Activated CD4-positive, alpha-beta memory T cell treated with anti-CD3 and anti-CD28 coated beads for 36 hours (primary cell): ENCODE results near the gene RPS19BP1. TPM values are rescaled to one million over a fixed set of nuclear protein-coding genes. Genes with fewer than 3 reads are reported as not detected.
"Not testable (repeated sequence)": the region's sequence is repeated elsewhere in the genome, so short reads cannot be mapped to it uniquely, and the experiment has no call there.

Source experiments
- CTCF ChIA-PET: fragments of 350-600 bp; sonication (Branson Sonifier 250); formaldehyde crosslinking; loops from one replicate; lab custom pipeline; 2021; ENCODE audit warnings: antibody characterized with exemption, inconsistent platforms; lab: Charles Lee
- POLR2A ChIA-PET: fragments of 350-600 bp; sonication (Branson Sonifier 250); formaldehyde crosslinking; loops from one replicate; lab custom pipeline; 2021; ENCODE audit warnings: antibody characterized with exemption; lab: Charles Lee
- DNase-seq: peaks from one replicate; pipeline ENCODE4 v3.0.0-alpha.2; 2020
- H3K27ac Mint-ChIP-seq: one replicate; pipeline ENCODE4 v1.8.0; 2021; ENCODE audit warnings: mixed read lengths
- H3K27me3 Mint-ChIP-seq: one replicate; pipeline ENCODE4 v1.8.0; 2021; ENCODE audit warnings: mixed read lengths
- H3K36me3 Mint-ChIP-seq: one replicate; pipeline ENCODE4 v1.8.0; 2021; ENCODE audit warnings: mixed read lengths
- H3K4me1 Mint-ChIP-seq: one replicate; pipeline ENCODE4 v1.8.0; 2021; ENCODE audit warnings: low read depth, mixed read lengths
- H3K4me3 Mint-ChIP-seq: one replicate; pipeline ENCODE4 v1.8.0; 2021; ENCODE audit warnings: mild to moderate bottlenecking, mixed read lengths
- H3K9me3 Mint-ChIP-seq: one replicate; pipeline ENCODE4 v1.8.0; 2021; ENCODE audit warnings: mixed read lengths
- intact Hi-C: fragments of 100-400 bp; cut with micrococcal nuclease; formaldehyde crosslinking; loops from one replicate; pipeline ENCODE4 v1.15.1; 2023
- total RNA-seq, 2 experiments: library from RNA; stranded (reverse); gene quantifications; one replicate each; pipeline ENCODE4 v1.2.3, GENCODE V29; 2021

Gene RPS19BP1
- total RNA-seq, 2 experiments from 2014 or later: 65.2 to 67.5 TPM

- DNase-seq, POLR2A ChIA-PET, intact Hi-C loops, H3K9me3 Mint-ChIP-seq, H3K27me3 Mint-ChIP-seq, H3K27ac Mint-ChIP-seq, H3K4me3 Mint-ChIP-seq: not testable (repeated sequence)
- Mint-ChIP-seq H3K36me3 (peaks cover 70% of the 10 kb centered on the region), H3K4me1 (peaks cover 50% of the 10 kb centered on the region)
- CTCF ChIA-PET: interaction anchor here (0.6 to 1.2 kb wide), 3 partner anchors 9 to 22 kb away, joined by 3 to 6 read pairs (median 5); no protein-coding TSS in a partner anchor
These were observed 25.5 kb downstream of the RPS19BP1 start for GRCh38 chr22:39507021-39507420.

GRCh38 chr22:39504071-39504470 lies 28.5 kb downstream of the RPS19BP1 start:
- DNase-seq: no peak
- POLR2A ChIA-PET: interaction anchor here (2.1 to 2.6 kb wide), 2 partner anchors 11 to 14 kb away, joined by 5 to 9 read pairs; no protein-coding TSS in a partner anchor
- no peaks in the 10 kb centered on the region for H3K9me3 Mint-ChIP-seq
- H3K36me3 Mint-ChIP-seq: peaks cover 46% of the 10 kb centered on the region
- intact Hi-C loops: loop anchor here (5.0 kb wide), 1 partner anchor 107 kb away; the partner anchor contains the start of gene TAB1
- no peak overlapping the region for H3K4me3 Mint-ChIP-seq
- CTCF ChIA-PET: interaction anchor here (1.2 to 5.4 kb wide), 2 partner anchors 14 to 24 kb away, joined by 3 to 52 read pairs; no protein-coding TSS in a partner anchor
- no peak overlapping the region for H3K27ac Mint-ChIP-seq
- H3K27me3 Mint-ChIP-seq: no peaks in the 10 kb centered on the region
- peaks cover 49% of the 10 kb centered on the region for H3K4me1 Mint-ChIP-seq

GRCh38 chr22:39503630-39504029 lies 28.9 kb downstream of the RPS19BP1 start:
- Mint-ChIP-seq H3K9me3 (no peaks in the 10 kb centered on the region), H3K27ac (peak overlapping the region; percentile 62), H3K36me3 (peaks cover 43% of the 10 kb centered on the region), H3K27me3 (no peaks in the 10 kb centered on the region), H3K4me1 (peaks cover 47% of the 10 kb centered on the region), H3K4me3 (peak overlapping the region; percentile 96)
- DNase-seq: no peak
- POLR2A ChIA-PET: interaction anchor here (0.9 to 2.6 kb wide), 3 partner anchors 8 to 14 kb away, joined by 5 to 9 read pairs (median 5); no protein-coding TSS in a partner anchor
- intact Hi-C loops: loop anchor here (5.0 kb wide), 1 partner anchor 106 kb away; the partner anchor contains the start of gene TAB1
- CTCF ChIA-PET: interaction anchor here (1.2 to 5.4 kb wide), 3 partner anchors 11 to 25 kb away, joined by 3 to 52 read pairs (median 13); no protein-coding TSS in a partner anchor

GRCh38 chr22:39502789-39503409 lies 29.6 kb downstream of the RPS19BP1 start:
- peak overlapping the region; percentile 81 for H3K27ac Mint-ChIP-seq
- H3K27me3 Mint-ChIP-seq: no peaks in the 10 kb centered on the region
- H3K4me1 Mint-ChIP-seq: peaks cover 42% of the 10 kb centered on the region
- ChIA-PET CTCF (interaction anchor here (0.8 to 5.4 kb wide), 9 partner anchors 8 to 184 kb away, joined by 3 to 52 read pairs (median 5); partner anchors contain the start of gene RPL3), POLR2A (interaction anchor here (0.6 to 2.7 kb wide), 6 partner anchors 9 to 184 kb away, joined by 3 to 20 read pairs (median 6); partner anchors contain the start of gene ATF4)
- intact Hi-C loops: loop anchor here (1.0 to 5.0 kb wide), 3 partner anchors 17 to 106 kb away; partner anchors contain the start of genes ATF4, RPS19BP1 and TAB1
- no peak for DNase-seq
- peak overlapping the region; percentile 96 for H3K4me3 Mint-ChIP-seq
- H3K9me3 Mint-ChIP-seq: no peaks in the 10 kb centered on the region
- H3K36me3 Mint-ChIP-seq: peaks cover 38% of the 10 kb centered on the region

GRCh38 chr22:39502109-39502788 lies 30.3 kb downstream of the RPS19BP1 start, which contains the start of gene MIEF1:
MIEF1 (plus strand) TSS chr22:39502290; CDS start chr22:39511295, 9,005 bp downstream.
- intact Hi-C loops: loop anchor here (1.0 to 5.0 kb wide), 3 partner anchors 18 to 105 kb away; partner anchors contain the start of genes ATF4, RPS19BP1 and TAB1
- CTCF ChIA-PET: interaction anchor here (0.6 to 5.4 kb wide), 11 partner anchors 9 to 523 kb away, joined by 3 to 52 read pairs (median 5); partner anchors contain the start of genes RPL3 and TAB1
- DNase-seq: peak; percentile 98

GRCh38 chr22:39501644-39502108 lies 30.9 kb downstream of the RPS19BP1 start:
- Mint-ChIP-seq H3K27me3 (no peaks in the 10 kb centered on the region), H3K27ac (peak overlapping the region; percentile 87), H3K9me3 (no peaks in the 10 kb centered on the region), H3K4me3 (peak overlapping the region; percentile 96), H3K4me1 (peaks cover 41% of the 10 kb centered on the region), H3K36me3 (peaks cover 33% of the 10 kb centered on the region)
- no peak for DNase-seq
- ChIA-PET CTCF (interaction anchor here (0.6 to 5.4 kb wide), 9 partner anchors 8 to 523 kb away, joined by 3 to 52 read pairs (median 5); partner anchors contain the start of gene TAB1), POLR2A (interaction anchor here (0.9 to 2.7 kb wide), 9 partner anchors 8 to 183 kb away, joined by 3 to 20 read pairs (median 8); partner anchors contain the start of genes ATF4 and RPL3)
- intact Hi-C loops: loop anchor here (1.0 to 5.0 kb wide), 3 partner anchors 19 to 104 kb away; partner anchors contain the start of genes ATF4, RPS19BP1 and TAB1

More at GRCh38 chr22:39502109-39502788, 30.3 kb downstream of the RPS19BP1 start, which contains the start of gene MIEF1:
- Mint-ChIP-seq H3K9me3 (no peaks in the 10 kb centered on the region), H3K4me1 (peaks cover 43% of the 10 kb centered on the region), H3K27me3 (no peaks in the 10 kb centered on the region), H3K27ac (peak within 1 kb of the TSS; percentile 87), H3K36me3 (peaks cover 38% of the 10 kb centered on the region), H3K4me3 (peak within 1 kb of the TSS; percentile 96)
- POLR2A ChIA-PET: interaction anchor here (0.6 to 2.7 kb wide), 10 partner anchors 9 to 739 kb away, joined by 3 to 20 read pairs (median 6); partner anchors contain the start of genes ATF4 and RPL3

GRCh38 chr22:39500101-39500500 lies 32.4 kb downstream of the RPS19BP1 start:
- peaks cover 32% of the 10 kb centered on the region for H3K4me1 Mint-ChIP-seq
- no peak for DNase-seq
- H3K4me3 Mint-ChIP-seq: no peak overlapping the region
- H3K27ac Mint-ChIP-seq: no peak overlapping the region
- no peaks in the 10 kb centered on the region for H3K27me3 Mint-ChIP-seq
- intact Hi-C loops: loop anchor here (5.0 kb wide), 1 partner anchor 103 kb away; the partner anchor contains the start of gene TAB1
- POLR2A ChIA-PET: no interaction called here
- CTCF ChIA-PET: interaction anchor here (11.9 kb wide), 1 partner anchor 29 kb away, joined by 387 read pairs; the partner anchor contains the start of gene RPS19BP1
- H3K36me3 Mint-ChIP-seq: peaks cover 19% of the 10 kb centered on the region
- H3K9me3 Mint-ChIP-seq: no peaks in the 10 kb centered on the region

- no peak for DNase-seq
- H3K36me3 Mint-ChIP-seq: peaks cover 10% of the 10 kb centered on the region
- CTCF ChIA-PET: interaction anchor here (11.9 kb wide), 1 partner anchor 30 kb away, joined by 387 read pairs; the partner anchor contains the start of gene RPS19BP1
- no peak overlapping the region for H3K27ac Mint-ChIP-seq
- no peaks in the 10 kb centered on the region for H3K27me3 Mint-ChIP-seq
- no peak overlapping the region for H3K4me3 Mint-ChIP-seq
- peaks cover 25% of the 10 kb centered on the region for H3K4me1 Mint-ChIP-seq
- no peaks in the 10 kb centered on the region for H3K9me3 Mint-ChIP-seq
- intact Hi-C loops: no loop called here
- POLR2A ChIA-PET: interaction anchor here (0.6 to 1.4 kb wide), 3 partner anchors 9 to 24 kb away, joined by 3 to 4 read pairs (median 3); no protein-coding TSS in a partner anchor
These were observed 33.7 kb downstream of the RPS19BP1 start for GRCh38 chr22:39498802-39499201.

- Mint-ChIP-seq H3K36me3 (peaks cover 6% of the 10 kb centered on the region), H3K27me3 (no peaks in the 10 kb centered on the region), H3K27ac (no peak overlapping the region), H3K4me1 (peaks cover 22% of the 10 kb centered on the region), H3K9me3 (no peaks in the 10 kb centered on the region), H3K4me3 (no peak overlapping the region)
- no peak for DNase-seq
- ChIA-PET CTCF (interaction anchor here (1.2 to 11.9 kb wide), 3 partner anchors 18 to 534 kb away, joined by 3 to 387 read pairs (median 44); partner anchors contain the start of gene RPS19BP1), POLR2A (interaction anchor here (0.6 to 1.4 kb wide), 4 partner anchors 9 to 25 kb away, joined by 3 to 4 read pairs (median 3); partner anchors contain the start of gene ATF4)
- intact Hi-C loops: no loop called here
These were observed 34.2 kb downstream of the RPS19BP1 start for GRCh38 chr22:39498368-39498767.

GRCh38 chr22:39497429-39497828 lies 35.1 kb downstream of the RPS19BP1 start:
- DNase-seq: no peak
- intact Hi-C loops: no loop called here
- Mint-ChIP-seq H3K4me3 (no peak overlapping the region), H3K9me3 (no peaks in the 10 kb centered on the region), H3K4me1 (peaks cover 16% of the 10 kb centered on the region), H3K36me3 (peaks cover 2% of the 10 kb centered on the region), H3K27ac (no peak overlapping the region), H3K27me3 (no peaks in the 10 kb centered on the region)
- POLR2A ChIA-PET: interaction anchor here (0.6 to 1.2 kb wide), 4 partner anchors 17 to 430 kb away, joined by 3 read pairs; partner anchors contain the start of gene ATF4
- CTCF ChIA-PET: interaction anchor here (0.9 to 11.9 kb wide), 9 partner anchors 15 to 539 kb away, joined by 3 to 387 read pairs (median 7); partner anchors contain the start of genes ATF4, RPS19BP1 and TAB1
